NK-92 treated with Interleukin-12 subunit alpha and Interleukin-12 subunit beta, amount 100 ng/mL, for 24 hours (cell line): Measurements from ENCODE around the gene ABTB2.

Experiments
- DNase-seq: peaks from one replicate; lab custom pipeline; 2025; lab: John Stamatoyannopoulos, UW

ABTB2 gene

GRCh38 chr11:34148504-34149165, 209.2 kb downstream of the ABTB2 start:
- no peak for DNase-seq

DNA sequence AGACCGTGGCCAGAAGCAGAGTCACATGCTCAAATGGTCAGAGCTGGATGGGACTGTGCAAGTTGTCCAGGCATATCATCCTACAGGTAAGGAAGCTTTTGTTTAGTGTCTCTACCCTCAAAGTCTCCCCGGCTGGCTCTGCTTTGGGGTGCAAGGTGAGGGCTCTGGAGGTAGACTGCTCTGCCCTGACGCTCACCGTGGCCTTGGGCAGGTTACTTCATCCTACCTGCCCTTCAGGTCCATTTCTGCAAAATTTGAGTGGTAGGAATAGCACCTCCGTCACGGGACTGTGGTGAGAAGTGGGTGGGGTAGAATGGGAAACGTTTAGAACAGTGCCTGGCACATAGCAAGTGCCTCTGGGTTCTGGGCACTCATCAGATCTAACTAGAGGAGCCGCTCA, 210.2 kb downstream of the ABTB2 start:
- no peak for DNase-seq

DNA sequence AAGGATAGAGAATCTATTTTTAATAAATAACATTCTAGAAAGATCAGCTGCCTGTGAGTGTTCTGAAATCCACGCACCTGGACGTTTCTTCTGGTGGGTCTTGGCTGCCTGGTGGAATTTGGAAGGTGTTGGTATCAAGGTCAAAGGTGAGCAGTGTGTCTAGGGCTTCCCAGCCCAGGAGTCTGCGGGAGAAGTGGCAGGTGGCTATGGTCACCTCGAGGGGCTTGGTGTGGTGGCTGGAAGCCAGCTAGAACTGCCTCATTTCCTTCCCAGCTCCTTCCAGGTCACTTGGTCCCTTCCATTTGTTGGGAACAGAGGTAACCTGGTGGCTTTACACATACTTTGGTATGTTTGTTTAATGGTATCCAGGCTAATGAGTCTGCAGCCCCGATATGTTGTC, 210.9 kb downstream of the ABTB2 start:
- no peak for DNase-seq

- DNase-seq, result no peak
Measured at GRCh38 chr11:34146411-34146810, 211.4 kb downstream of the ABTB2 start.

DNA sequence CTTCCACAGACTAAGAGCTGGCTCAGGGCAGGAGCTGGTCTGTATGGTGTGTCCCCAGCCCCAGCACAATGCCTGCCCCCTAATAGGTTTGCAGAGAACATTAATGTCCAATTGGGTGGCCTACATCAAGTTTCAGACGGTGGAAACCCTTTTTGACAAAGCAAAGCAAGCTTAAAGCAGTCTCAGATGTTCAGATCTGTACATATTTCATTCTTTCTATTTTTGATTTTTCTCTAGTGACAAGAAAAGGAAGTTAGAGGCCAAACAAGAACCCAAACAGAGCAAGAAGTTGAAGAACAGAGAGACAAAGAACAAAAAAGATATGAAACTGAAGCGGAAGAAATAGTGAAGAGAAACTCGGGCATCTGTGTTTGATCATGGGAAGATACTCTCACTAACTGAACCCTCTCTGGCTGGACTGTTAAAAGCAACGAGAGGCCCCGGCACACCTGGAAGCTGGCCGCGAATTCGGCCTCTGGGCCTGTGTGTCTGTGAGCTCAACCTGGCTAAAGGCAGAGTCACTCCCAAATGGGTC, 211.9 kb downstream of the ABTB2 start:
- DNase-seq, result no peak

- DNase-seq, result no peak
Measured at GRCh38 chr11:34145073-34145472, 212.7 kb downstream of the ABTB2 start.

DNA sequence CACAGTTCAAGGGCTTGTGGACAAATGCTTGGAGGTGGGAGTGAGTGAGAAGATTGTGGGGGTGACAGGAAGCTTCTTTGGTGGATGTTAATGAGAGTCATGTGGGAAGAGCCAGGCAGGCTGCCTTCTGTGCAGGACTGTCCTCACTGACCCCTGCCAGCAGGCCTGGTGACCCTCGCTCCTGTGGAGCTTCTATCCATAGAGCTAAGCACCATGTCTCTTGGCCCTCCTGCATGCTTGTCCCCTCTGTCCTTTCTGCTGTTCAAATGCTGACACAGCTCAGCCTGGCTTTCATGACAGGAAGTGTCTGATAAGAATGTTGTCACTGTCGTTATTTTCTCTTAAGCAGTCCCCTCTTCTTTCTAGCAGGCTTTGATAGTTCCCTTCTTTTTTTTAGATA, 214.8 kb downstream of the ABTB2 start:
- no peak for DNase-seq

DNA sequence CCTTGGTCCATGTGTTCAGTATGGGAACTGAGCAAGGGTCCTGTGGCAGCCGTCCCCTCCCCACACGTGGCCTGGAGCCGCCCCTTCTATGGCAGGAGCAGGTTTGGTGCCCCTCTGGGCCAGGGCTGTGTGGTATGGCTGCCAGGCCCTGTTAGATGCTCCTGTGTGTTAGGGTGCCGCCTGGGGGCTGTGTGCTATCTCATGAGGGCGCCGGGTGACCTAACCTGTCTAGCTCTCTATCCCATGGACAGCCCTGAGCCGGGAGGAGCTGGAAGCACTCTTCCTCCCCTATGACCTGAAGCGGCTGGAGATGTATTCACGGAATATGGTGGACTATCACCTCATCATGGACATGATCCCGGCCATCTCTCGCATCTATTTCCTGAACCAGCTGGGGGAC, 217.7 kb downstream of the ABTB2 start:
- DNase-seq, result no peak

GRCh38 chr11:34139346-34139745, 218.5 kb downstream of the ABTB2 start:
- no peak for DNase-seq

GRCh38 chr11:34136420-34136819, 221.4 kb downstream of the ABTB2 start:
- DNase-seq, result no peak

GRCh38 chr11:34135439-34135838, 222.4 kb downstream of the ABTB2 start:
- DNase-seq, result no peak

DNA sequence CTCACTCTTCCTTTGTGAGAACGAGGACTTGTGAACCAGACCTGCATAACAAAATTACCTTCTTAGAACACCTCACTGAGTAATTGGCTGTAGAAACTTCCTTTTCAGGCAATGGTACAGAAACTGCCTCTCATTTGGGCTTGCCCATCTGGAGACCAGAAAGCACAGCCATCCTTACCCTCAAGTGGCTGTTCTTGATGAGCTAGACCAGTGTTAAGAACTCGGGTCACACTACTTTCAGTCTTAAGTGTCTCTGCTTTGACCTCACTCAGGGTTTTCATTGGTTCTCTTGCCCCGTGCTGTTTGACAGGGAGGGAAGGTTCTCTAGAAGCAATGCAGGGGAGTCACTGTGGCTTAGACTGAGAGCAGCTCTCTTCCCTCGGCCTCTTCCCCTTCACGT, 223.0 kb downstream of the ABTB2 start:
- DNase-seq, result no peak

DNA sequence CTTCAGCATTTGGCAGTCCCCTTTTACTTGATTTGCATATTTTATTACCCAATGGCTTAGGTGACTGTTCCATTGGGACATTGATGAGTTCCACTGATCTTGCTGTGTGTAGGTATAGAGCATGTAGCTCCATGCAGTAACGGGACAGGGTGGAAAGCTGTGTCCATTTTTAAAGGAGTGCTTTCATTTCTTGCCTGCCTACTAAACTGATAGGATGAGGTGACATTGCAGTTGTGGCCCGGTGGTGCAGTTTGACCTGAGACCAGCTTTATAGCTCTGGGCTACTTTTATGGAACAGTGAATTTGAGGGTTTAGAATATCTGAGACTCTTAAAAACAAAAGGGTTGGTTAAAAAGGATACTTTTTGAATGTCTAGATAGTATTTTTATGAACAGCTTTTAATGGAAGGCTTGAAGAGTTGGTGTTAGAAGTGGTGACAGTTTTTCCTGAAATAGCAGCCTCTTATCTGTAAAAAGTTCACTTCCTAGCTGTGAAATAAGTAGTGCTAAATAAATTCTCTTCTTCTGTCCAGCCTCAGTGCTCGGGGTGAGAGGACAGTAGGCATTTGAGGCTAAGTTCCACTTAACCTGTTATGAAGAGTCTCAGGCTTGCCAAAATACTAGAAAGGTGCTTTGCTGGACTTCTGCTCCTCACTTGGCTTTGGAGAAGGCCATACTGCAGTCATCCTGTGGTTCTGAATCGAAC, 225.4 kb downstream of the ABTB2 start:
- DNase-seq, result no peak

GRCh38 chr11:34128824-34129223, 229.0 kb downstream of the ABTB2 start:
- no peak for DNase-seq

DNA sequence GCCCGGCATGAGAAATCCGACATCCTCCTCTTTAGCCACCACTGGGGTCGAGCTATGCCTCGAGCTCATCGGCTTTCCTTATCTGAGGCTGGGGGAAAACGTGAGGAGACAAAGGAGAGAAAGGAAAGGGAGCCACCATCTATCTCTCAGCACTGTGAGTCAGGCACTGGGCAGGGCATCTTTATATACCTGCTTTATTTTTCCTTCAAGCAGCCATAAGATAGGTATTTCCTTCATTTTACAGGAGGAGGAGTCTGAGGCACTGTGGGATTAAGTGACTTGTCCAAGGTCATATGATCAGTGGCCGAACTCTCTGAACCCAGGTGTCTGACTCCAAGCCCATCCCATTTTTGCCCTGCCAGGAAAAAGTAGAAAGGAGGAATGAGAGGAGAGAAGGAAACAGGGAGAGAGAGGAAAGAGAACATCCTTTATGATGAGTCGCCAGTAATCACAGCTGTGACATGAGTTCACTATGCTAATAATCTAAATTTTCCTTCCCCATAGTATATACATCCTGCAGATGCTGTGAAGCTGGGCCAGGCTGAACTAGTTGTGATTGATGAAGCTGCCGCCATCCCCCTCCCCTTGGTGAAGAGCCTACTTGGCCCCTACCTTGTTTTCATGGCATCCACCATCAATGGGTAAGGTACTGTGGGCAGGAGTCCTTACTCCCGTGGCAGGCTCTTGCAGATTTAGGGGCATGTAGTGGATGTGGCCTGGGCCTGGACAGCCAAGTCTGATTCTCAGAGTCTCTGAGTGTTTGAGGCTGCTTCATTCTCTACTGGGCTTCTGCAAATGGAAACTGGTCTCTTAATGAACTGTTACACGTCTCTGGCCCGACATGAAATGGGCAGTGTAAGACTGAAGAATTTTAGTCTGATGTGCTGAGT, 230.6 kb downstream of the ABTB2 start:
- DNase-seq, result no peak

DNA sequence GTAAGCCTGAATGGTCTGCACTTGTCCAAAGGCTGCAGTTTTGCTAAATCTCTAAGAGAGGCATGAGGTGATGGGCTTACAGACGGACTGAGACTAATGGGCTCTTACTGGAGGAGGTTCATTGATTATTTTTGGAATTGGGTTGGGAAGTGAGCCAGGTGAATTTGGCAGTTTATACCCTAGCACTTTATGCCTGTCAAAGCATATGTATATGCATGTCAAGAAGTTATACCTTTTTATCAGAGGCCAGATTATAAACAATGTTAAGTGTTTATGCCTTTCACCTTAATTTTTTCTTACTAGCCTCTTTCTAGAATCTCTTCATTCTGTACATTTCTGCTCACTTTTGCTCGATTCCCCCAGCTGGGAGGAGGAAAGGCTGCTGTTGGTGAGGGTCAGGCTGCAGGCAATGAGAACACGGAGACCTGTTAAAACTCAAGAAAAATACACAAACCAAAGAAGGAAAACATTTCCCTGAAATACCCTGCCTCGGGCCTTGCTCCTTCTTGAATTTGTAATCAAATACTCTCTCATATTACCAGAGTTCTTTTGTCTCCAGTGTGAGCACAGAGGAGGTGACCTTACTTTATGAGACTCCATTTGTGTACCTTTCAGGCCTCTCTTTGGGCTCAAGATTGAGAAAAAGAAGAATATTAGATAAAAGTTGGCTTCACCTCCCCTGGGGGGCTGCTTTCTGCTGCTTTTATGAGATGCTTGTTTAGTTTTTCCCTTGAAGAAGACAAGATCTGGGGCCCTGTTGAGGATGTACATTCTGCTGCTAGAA, 232.7 kb downstream of the ABTB2 start:
- no peak for DNase-seq

DNA sequence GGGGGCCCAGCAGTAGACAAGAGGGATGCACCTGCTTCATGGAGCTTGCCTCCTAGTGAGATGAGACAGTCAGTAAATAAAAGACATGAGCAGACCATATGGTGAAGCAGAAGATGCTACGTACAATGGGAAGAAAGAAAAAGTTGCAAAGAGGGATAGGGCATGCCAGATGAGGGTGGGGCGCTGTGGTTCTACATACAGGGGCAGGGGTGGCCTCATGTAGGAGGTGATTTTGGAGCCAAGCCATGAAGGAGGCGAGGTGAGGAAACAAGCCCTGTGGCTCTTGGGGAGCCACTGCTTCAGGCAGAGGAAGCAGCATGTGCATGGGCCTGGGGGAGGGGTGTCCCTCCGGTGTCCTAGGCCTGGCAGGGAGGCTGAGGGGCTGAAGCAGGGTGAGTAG, 237.2 kb downstream of the ABTB2 start:
- no peak for DNase-seq

GRCh38 chr11:34114471-34114870, 243.3 kb downstream of the ABTB2 start:
- no peak for DNase-seq

DNA sequence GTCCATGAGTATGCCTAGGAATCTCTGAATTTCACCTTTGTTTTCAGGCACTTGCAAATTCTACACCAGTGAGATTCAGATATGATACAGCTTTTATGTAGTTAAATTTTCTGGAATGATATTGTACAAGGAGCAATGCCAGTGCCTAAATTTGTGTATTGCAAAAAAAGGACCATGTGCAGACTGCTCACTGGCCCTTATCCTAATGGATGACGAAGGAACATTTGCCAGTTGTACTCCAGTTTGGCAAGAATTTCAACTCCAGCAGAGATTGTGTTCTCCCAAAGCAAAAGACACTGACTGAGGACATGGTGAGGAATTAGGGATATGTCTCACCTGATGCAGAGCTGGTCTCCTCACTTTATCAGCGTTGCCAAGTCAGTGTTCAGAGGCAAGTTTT, 243.8 kb downstream of the ABTB2 start:
- DNase-seq, result no peak

GRCh38 chr11:34111722-34112270, 246.0 kb downstream of the ABTB2 start:
- DNase-seq, result no peak

- DNase-seq, result no peak
Measured at GRCh38 chr11:34105957-34106504, 251.8 kb downstream of the ABTB2 start.
